Type B pancreatic cell (in vitro differentiated cells): Measurements from ENCODE around the gene DTL. TPM values are rescaled to one million over a fixed set of nuclear protein-coding genes. Genes with fewer than 3 reads are reported as not detected.

ENCODE experiments used
- DNase-seq: peaks from one replicate; pipeline ENCODE4 v3.0.0; 2021; ENCODE audit warnings: mixed read lengths; ENCODE audit not compliant: unreplicated experiment; ENCODE audit errors: extremely low spot score
- H3K27ac Mint-ChIP-seq: 2 replicates; pipeline ENCODE4 v1.8.0; 2021; ENCODE audit warnings: mild to moderate bottlenecking, mixed read lengths
- H3K27me3 Mint-ChIP-seq: 2 replicates; pipeline ENCODE4 v1.8.0; 2021; ENCODE audit warnings: mixed read lengths
- H3K36me3 Mint-ChIP-seq: 2 replicates; pipeline ENCODE4 v1.8.0; 2021; ENCODE audit warnings: mixed read lengths
- H3K4me1 Mint-ChIP-seq: one replicate; pipeline ENCODE4 v1.8.0; 2021; ENCODE audit warnings: mixed read lengths; ENCODE audit not compliant: unreplicated experiment
- H3K4me3 Mint-ChIP-seq: 2 replicates; pipeline ENCODE4 v1.8.0; 2021; ENCODE audit warnings: mild to moderate bottlenecking, mixed read lengths
- H3K9me3 Mint-ChIP-seq: 2 replicates; pipeline ENCODE4 v1.8.0; 2021; ENCODE audit warnings: mixed read lengths
- total RNA-seq: library from RNA; stranded (reverse); gene quantifications from 2 replicates; pipeline ENCODE4 v1.2.1, GENCODE V29; 2021; ENCODE audit warnings: low replicate concordance
- TF ChIP-seq, protein P1 (sequence below): fragments of 200-600 bp; sonication (generic); conservative IDR thresholded peaks from 2 replicates; pipeline ENCODE4 v1.5.0; 2021; ENCODE audit warnings: antibody characterized with exemption, mild to moderate bottlenecking

The DTL gene
- total RNA-seq, 1 donor from 2014 or later = 38.5 TPM

DNA sequence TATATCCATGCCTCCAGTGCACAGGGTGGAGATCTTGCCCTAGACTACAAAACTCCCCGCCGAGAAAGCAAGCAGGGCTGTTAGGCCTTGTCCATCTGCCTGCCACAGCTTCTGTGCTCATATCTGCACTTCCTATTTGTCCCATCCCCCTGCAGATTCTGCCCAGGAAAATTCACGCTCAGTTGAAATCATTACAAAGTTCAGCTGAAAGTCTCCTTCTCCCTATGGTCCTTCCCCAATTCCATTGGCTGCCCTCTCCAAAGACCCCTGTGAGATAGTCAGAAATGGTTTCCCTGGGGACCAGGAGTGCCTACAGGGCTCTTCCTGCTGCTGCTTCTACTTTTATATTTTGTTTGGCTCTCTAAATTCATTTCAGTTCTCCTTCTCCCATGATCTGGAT is 63.2 kb downstream of the DTL start:
- no peak for DNase-seq
- H3K9me3 Mint-ChIP-seq = peaks cover 19% of the 10 kb centered on the region
- H3K27ac Mint-ChIP-seq = no peak overlapping the region
- H3K4me3 Mint-ChIP-seq = no peak overlapping the region
- H3K36me3 Mint-ChIP-seq = peaks cover 54% of the 10 kb centered on the region
- H3K27me3 Mint-ChIP-seq = no peaks in the 10 kb centered on the region
- no peaks in the 10 kb centered on the region for H3K4me1 Mint-ChIP-seq
- TF ChIP-seq, protein P1, sequence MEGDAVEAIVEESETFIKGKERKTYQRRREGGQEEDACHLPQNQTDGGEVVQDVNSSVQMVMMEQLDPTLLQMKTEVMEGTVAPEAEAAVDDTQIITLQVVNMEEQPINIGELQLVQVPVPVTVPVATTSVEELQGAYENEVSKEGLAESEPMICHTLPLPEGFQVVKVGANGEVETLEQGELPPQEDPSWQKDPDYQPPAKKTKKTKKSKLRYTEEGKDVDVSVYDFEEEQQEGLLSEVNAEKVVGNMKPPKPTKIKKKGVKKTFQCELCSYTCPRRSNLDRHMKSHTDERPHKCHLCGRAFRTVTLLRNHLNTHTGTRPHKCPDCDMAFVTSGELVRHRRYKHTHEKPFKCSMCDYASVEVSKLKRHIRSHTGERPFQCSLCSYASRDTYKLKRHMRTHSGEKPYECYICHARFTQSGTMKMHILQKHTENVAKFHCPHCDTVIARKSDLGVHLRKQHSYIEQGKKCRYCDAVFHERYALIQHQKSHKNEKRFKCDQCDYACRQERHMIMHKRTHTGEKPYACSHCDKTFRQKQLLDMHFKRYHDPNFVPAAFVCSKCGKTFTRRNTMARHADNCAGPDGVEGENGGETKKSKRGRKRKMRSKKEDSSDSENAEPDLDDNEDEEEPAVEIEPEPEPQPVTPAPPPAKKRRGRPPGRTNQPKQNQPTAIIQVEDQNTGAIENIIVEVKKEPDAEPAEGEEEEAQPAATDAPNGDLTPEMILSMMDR = no peak

DNA sequence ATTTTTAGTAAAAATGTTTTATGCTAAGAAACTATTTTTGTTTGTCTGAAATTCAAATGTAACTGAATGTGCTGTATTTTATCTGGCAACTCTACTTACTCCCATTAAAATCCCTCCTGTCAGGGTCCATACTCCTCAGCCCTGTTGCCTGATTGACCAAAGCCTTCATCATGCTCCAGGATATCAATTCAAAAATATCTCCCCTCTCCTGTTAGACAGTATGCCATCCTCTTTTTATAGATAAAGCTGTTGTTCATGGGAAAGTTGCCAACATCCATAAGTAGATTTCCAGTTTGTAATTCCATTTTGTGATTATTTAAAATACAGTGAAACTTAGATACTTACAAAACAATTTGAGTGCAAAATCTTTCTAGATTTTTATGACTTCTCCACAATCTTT is 65.7 kb downstream of the DTL start:
- TF ChIP-seq, protein P1 = no peak
- Mint-ChIP-seq H3K27me3 (no peaks in the 10 kb centered on the region), H3K27ac (no peak overlapping the region), H3K36me3 (peaks cover 31% of the 10 kb centered on the region), H3K9me3 (peaks cover 3% of the 10 kb centered on the region), H3K4me3 (no peak overlapping the region), H3K4me1 (peaks cover 16% of the 10 kb centered on the region)
- DNase-seq = no peak

DNA sequence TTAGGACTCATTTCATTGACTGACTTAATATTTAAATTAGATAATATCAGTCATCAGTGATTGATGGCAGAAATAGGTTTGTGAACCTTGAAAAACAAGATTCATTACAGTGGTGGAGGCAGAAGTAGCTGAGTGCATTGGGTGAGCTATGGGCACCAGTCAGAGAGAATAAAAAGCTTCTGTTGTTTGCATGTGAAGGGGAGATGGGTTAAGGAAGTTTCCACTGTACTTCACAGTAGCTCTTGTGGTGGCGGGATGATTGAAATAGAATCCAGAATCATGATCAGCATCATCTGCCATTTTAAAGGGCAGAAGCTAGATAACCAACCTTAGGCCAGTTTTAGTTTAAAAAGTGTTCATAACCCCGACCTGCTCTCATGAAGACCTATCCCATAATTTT is 66.2 kb downstream of the DTL start:
- no peak for DNase-seq
- TF ChIP-seq, protein P1 = no peak
- H3K4me3 Mint-ChIP-seq = no peak overlapping the region
- H3K9me3 Mint-ChIP-seq = no peaks in the 10 kb centered on the region
- H3K27ac Mint-ChIP-seq = no peak overlapping the region
- H3K4me1 Mint-ChIP-seq = peaks cover 16% of the 10 kb centered on the region
- H3K36me3 Mint-ChIP-seq = peaks cover 29% of the 10 kb centered on the region
- H3K27me3 Mint-ChIP-seq = no peaks in the 10 kb centered on the region

DNA sequence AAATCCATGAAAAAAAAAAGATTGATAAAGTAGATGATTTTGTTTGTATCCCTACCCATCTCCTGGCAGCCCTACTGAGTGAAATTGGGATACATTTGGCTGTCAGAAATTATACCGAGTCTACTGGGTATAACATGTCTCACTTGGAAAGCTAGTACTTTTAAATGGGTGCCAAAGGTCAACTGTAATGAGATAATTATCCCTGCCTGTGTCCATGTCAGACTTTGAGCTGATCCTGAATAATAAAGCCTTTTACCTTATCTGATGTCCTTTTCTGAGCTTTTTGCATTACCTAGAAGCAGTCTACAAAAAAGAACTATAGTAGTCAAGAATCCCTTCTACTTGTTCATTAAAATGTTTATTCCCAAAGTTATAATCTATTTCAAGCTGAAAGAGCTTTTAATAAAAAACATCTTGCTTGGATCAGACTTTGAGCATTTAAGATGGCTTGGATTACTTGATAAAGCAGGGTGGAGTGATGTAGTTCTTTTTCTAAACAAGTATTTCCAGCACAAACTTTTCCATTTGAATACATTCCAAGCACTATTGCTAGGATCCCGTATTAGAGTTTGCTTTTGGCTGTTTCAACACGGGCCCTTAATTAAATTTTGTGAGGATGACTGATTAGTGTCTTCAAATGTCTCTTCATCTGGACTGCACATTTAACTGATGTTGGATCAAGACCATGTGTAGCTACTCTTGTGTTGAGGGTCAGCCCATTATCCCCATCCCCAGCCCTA is 69.2 kb downstream of the DTL start:
- no peaks in the 10 kb centered on the region for H3K27me3 Mint-ChIP-seq
- H3K36me3 Mint-ChIP-seq = peaks cover 11% of the 10 kb centered on the region
- H3K9me3 Mint-ChIP-seq = no peaks in the 10 kb centered on the region
- no peak for DNase-seq
- no peak overlapping the region for H3K27ac Mint-ChIP-seq
- H3K4me3 Mint-ChIP-seq = no peak overlapping the region
- TF ChIP-seq, protein P1 = no peak
- H3K4me1 Mint-ChIP-seq = peaks cover 16% of the 10 kb centered on the region

DNA sequence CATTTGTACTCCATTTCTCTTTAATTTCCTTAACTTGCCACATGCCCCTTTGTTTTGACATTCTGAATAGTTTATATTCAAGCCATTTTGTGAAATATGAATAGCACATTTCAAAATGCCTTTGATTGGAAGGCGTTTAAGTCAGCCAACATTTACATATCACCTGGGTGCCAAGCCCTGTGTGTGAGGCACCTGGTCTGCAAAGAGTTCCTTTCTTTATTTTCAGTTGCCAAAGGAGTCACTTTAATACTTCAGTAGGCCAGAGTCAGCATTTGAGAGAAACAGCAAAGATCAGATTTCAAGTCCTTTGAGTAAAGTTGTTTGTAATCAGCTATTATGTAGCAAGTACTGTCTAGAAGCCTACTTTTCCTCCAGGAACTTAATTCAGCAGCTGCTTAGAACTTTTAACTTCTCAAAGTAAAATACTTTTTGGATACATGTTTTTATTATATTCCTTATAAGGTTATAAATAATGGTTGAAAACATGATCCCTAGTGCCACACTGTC is 70.8 kb downstream of the DTL start:
- Mint-ChIP-seq H3K27ac (no peak overlapping the region), H3K4me1 (peaks cover 16% of the 10 kb centered on the region)
- TF ChIP-seq, protein P1 = no peak

More for the DNA sequence above, 70.8 kb downstream of the DTL start:
- H3K36me3 Mint-ChIP-seq = peaks cover 2% of the 10 kb centered on the region
- no peaks in the 10 kb centered on the region for H3K27me3 Mint-ChIP-seq
- H3K9me3 Mint-ChIP-seq = no peaks in the 10 kb centered on the region
- no peak for DNase-seq
- no peak overlapping the region for H3K4me3 Mint-ChIP-seq
